AG10803 (cell line): ENCODE measurements around the gene KLF13.

Experiments used
- DNase-seq: peaks from one replicate; pipeline ENCODE4 v3.0.0; 2010; ENCODE audit warnings: low read depth
- H3K4me3 ChIP-seq: 2 replicates; pipeline ENCODE4 v1.5.1; 2011; ENCODE audit warnings: mild to moderate bottlenecking, low read length, control low read depth
- TF ChIP-seq, protein P1 (sequence below): conservative IDR thresholded peaks from 2 replicates; pipeline ENCODE4 v1.5.1; 2011; ENCODE audit warnings: mild to moderate bottlenecking, low read length, control low read depth, inconsistent platforms

The KLF13 gene

DNA sequence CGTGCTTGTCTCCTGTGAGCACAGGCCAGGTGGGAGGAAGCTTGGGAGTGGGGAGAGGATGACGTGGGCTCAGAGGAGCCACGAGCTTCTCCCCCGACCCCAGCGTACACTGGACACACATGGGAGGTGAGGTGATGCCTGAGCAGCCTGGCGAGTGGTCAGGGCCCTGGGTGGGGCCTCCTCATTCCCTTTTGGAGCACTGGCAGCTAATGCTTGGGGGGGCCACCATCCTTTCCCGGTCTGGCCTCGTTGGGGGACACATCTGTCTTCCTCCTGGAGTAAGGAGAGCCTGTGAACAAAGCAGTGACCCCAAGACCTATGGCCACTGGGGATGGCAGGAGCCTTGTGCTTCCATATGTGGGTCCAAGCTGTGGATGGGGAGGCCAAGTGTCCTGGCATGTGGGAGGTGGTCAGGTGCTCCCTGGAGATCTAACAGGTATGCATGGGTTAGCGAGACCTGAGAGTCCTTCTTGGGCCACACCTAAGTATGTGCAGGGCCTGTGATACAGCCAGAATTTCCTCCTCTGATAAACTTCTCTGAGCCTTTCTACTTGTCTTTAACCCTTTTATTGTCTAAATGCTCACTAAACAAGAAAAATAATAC lies 9.5 kb downstream of the KLF13 start:
- TF ChIP-seq, protein P1, sequence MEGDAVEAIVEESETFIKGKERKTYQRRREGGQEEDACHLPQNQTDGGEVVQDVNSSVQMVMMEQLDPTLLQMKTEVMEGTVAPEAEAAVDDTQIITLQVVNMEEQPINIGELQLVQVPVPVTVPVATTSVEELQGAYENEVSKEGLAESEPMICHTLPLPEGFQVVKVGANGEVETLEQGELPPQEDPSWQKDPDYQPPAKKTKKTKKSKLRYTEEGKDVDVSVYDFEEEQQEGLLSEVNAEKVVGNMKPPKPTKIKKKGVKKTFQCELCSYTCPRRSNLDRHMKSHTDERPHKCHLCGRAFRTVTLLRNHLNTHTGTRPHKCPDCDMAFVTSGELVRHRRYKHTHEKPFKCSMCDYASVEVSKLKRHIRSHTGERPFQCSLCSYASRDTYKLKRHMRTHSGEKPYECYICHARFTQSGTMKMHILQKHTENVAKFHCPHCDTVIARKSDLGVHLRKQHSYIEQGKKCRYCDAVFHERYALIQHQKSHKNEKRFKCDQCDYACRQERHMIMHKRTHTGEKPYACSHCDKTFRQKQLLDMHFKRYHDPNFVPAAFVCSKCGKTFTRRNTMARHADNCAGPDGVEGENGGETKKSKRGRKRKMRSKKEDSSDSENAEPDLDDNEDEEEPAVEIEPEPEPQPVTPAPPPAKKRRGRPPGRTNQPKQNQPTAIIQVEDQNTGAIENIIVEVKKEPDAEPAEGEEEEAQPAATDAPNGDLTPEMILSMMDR: no peak
- no peak overlapping the region for H3K4me3 ChIP-seq
- DNase-seq: no peak

DNA sequence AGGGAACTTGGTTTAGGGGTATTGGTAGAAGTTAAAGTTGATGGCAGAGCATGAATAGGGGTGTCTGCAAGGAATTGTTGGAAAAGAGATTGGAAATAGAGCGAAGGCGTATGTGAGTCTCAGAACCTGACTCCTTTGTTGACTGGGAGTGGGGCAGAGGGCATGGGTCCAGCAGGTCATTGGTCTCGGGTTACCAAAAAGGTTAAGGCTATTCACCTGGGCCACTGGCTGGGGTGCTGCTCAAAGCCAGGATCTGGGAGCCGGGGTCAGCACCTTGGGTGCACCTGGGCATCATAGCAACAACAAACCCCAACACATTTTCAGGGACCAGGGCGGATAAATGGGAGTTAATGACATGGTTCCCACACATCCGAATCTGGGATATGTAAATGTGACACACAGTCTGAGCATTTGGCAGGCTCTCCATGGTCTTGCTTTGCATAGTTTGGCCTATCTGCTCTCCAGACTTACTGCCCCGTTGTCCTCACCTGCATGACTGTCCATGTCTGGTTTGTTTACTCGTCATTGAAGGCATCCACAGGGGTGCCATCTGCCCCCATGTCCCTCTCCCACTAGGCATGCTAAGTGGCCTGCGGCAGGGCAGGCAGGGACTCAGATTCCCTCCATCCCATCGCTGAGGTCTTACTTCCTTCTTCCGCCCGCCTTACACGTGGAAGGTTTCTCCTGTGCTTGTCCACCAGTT lies 10.1 kb downstream of the KLF13 start:
- TF ChIP-seq, protein P1: no peak
- no peak for DNase-seq
- H3K4me3 ChIP-seq: no peak overlapping the region

DNA sequence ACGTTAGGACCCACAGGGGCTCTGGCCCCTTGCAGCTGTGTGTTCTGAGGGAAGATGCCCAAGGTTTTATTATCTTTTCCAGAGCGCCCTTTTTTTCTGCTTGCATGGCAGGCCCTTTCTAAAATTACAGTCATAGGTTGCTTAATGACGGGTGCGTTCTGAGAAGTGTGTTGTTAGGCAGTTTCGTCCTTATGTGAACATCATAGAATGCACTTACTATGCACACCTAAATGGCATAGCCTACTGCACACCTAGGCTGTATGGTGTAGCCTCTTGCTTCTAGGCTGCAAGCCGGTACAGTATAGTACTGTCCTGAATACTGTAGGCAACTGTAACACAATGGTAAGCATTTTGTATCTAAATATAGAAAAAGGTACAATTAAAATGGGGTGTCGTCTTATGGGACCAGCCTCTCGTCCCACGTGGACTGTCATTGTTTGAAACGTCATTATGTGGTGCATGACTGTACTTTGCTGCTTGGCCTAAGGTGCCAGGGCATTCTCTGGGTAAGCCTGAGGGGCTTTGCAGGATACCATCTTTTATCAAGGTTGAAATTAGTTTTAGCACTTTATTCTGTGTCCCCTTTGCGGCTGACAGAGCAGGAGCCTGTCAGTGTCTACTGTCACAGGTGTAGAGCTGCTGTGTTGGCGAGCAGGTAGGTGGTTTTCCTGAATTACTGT lies 10.9 kb downstream of the KLF13 start:
- H3K4me3 ChIP-seq: no peak overlapping the region
- TF ChIP-seq, protein P1: no peak
- DNase-seq: no peak

DNA sequence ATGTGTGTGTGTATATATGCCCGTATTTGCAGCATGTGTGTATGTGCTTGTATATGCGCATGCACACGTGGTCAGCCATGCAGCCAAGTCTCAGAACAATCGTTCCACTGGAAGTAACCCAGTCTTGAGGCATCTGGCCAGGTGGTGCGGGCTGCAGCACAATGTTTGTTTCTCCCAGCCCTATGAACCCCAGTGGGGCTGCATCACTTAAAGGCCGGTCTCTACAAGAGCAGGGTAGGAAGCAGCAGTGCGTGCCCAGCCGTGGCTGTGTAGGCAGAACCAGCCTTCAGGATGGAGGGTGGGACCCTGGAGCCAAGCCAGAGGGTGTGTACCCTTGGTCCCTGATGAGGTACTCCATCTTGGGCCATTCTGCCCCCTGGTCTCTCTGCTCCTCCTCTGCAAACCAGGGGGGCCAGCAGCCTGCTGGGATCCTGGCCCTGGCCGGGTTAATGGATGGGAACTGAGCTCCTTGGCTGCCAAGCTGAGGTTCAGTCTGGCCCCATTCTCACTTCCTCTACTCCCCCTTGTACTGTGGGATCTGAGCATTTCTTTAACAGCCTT lies 11.8 kb downstream of the KLF13 start:
- no peak for DNase-seq
- no peak overlapping the region for H3K4me3 ChIP-seq
- TF ChIP-seq, protein P1: no peak

DNA sequence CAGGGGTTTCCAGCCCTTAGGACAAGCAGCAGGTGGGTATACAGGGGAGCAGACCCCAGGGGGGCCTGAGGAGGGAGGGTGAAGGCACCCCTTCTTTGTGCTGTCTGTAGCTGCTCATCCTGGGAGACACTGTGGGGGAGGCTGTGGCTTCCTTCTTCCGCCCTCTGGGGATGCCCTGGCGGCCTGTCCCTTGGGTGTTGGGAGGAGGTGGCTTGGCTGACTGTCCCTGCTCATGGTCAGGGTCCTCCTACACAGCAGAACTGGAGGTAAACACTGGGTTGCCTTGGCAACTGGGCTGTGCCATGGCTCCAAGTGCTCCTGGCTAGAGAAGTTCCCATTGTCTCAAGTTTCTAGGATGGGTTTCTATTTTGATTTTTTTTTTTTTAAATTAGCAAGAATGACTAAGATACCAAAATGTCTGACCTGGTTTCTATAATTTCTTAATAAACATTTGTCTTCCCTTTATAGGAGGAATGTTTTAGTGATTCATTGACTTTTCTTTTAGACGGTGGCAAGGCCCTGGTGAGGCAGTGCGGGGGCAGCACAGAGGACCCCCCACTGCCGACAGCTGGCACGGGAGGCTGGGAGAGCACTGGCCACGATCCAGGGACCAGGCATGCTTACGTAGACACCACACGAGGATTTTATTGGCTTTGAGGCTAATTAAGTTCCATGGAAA lies 12.4 kb downstream of the KLF13 start:
- no peak overlapping the region for H3K4me3 ChIP-seq
- peak; percentile 83 for DNase-seq
- TF ChIP-seq, protein P1: no peak

DNA sequence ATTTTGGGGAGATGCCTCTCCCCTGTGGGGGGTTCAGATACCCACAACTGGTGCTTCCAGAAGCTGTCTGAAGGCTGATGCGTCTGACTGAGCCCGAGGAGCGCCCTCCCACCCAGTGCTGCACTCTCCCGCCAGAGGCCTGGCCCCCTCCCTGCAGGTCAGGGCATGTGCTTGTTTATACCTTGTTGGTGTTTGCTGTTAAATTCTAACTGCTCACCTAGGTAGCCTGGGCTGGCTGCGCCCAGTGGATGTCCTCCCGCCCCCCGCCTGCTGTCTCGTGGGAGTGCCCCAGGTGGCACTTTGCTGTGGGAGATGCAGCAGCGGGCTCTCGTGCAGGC lies 12.9 kb downstream of the KLF13 start:
- no peak for DNase-seq
- TF ChIP-seq, protein P1: no peak

More for the DNA sequence above, 12.9 kb downstream of the KLF13 start:
- no peak overlapping the region for H3K4me3 ChIP-seq
